CD4-positive, alpha-beta T cell treated with Interleukin-15 for 1 hour (primary cell): Measurements from ENCODE around the gene NUDT1.

Source experiments
- DNase-seq: peaks from one replicate; pipeline ENCODE4 v3.0.0-alpha.2; 2020

NUDT1 gene

DNA sequence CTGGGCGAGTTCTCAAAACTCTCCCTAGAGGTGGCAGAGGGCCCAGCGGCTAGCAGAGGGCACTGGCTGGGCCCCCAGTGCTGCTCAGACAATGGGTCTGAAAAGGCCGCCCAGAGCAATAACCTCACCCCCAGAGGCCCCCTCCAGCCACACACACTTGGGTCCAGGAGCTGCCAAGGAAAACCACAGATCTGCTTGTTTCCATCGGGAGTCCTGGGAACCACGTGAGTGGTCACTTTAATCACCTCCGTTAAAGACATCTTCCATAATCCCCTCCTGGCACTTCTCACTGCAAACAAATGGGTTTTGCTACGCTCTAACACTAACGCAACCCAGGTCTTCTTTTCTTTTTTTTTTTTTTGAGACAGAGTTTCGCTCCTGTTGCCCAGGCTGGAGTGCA is 30.0 kb downstream of the NUDT1 start:
- DNase-seq, result no peak

DNA sequence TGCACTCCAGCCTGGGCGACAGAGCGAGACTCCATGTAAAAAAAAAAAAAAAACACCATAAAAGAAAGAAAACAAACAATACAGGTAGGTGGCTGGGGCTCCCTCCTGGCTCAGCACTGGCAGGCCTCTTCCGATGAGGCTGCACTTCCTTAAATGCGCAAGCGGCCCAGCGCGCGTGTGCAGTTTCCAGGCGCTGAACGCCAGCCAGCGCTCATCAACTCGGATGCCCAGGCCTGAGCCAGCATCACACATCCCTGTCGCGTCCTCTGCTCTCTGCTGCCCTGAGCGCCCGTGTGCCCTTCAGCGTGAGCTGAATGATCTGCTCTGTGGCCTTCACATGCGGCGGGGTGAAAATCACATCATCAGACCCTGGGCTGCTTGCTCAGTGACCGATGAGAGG is 31.8 kb downstream of the NUDT1 start:
- no peak for DNase-seq

DNA sequence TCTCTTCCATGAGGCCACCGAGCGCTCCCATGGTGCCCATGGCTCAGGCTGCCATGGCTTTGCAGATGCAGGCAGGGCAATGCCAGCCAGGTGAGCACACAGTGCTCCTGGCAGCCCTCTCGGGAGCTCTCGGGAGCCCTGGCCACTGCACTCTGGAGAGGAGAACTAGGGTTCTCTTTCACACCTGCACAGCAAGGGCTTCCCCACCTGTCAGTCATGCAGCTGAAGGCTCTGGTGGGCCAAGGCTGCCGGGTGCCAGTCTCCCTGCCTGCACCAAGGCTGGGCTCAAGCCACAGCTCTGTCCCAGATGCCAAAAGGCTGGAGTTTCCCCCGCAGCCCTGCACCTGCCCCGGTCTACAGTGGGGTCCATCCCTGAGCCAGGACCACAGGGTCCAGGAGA is 32.6 kb downstream of the NUDT1 start:
- no peak for DNase-seq

DNA sequence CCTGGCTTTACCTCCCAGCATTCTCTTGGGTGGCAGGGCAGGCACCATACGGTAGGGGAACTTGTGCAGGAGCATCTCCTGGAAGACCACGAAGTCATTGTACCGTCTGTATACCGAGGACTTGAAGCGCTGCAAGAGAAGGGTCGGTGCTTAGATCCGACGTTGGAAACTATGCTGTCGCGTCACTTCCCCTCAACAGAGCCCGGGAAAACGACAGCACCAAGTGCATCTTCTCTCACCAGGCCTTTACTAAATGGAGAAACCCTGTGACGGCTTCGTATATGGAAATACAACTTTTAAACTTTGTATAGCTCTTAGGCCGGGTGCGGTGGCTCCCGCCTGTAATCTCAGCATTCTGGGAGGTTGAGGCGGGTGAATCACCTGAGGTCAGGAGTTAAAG is 33.1 kb downstream of the NUDT1 start:
- DNase-seq, result no peak

DNA sequence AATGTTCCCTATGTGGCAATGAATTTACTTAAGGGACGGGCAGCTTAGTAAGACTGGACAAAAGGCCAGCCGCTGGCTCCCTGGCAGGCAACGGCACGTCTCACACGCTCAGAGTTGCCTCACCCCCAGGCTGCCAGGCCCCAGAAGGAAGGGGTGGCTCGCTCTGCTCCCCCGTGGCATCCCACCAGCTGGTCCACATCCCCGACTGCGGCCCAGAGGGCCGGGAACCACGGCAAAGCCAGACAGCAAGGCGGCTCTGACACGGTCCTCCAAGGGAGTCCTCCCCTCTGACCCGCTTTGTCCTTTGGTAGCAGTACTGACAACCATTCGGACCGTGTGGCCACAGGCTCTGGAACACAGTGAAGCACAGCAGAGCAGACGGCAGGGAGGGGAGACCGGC is 34.1 kb downstream of the NUDT1 start:
- no peak for DNase-seq

DNA sequence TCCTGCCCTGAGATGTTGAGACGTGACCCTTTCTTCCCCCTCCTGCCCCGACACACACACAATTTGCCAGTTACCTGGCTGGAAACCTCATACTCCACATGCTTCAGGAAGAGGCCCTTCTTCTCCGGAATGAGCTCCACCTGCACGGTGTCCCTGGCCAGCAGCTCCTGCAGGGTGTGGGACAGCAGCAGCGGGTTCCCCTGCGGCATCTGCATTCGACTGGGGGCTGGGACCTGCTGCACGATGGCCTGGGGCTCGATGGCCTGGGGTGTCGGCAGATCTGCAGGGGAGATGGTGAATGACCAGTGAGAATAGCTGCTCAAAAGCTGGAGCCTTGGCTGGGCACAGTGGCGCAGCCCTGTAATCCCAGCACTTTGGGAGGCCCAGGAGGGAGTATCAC is 36.0 kb downstream of the NUDT1 start:
- DNase-seq, result no peak

DNA sequence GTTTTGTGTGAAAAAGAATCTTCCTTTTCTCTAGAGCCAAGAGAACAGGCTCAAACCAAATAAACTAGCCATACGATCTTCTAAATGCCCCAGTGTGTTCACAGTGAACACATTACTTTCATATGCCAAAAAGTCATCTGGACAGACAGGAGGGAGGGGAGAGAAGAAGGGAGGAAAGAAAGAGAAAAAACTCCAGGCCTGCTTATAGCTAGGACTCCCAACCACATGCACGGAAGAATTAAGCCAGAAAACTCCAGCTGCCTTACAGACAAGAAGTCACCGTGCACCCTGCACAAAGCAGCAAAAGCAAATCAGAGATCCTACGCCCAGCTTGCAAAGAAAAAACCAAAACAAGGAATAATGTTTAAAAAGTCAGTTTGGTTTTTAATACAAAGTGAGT is 37.9 kb downstream of the NUDT1 start:
- no peak for DNase-seq

DNA sequence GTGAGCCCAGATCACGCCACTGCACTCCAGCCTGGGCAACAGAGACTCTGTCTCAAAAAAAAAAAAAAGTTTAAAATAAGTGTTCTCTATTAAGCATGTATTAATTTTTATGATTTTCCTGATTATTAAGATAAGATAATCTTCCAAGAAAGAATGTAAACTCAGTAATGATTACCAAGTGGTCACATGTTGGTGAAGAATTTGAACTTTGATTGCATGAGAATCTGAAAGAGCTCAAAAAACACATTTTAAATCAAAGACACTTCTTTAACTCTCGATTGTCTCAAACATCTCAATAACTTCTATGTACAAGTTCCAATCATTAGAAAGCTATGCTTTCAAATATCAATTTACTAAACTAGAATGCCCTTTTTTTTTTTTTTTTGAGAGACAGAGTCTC is 38.4 kb downstream of the NUDT1 start:
- no peak for DNase-seq

DNA sequence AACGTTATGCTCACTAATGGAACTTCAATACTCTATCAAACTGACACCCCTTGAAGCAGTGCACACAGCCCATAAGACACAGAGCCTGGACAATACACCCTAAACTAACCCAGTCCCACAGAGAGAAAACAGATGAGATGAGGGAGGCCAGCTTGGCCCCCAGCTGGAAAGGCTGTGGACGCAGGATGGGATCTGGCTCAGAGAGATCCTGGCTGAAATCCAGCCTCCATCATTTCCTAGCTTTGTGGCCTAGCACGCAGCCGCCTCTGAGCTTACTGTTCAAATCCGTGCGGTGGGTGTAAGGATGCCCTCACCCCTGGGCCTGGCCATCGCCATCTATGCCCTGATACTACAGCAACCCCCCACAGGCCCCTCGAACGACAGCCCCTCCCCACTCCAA is 39.5 kb downstream of the NUDT1 start:
- no peak for DNase-seq

DNA sequence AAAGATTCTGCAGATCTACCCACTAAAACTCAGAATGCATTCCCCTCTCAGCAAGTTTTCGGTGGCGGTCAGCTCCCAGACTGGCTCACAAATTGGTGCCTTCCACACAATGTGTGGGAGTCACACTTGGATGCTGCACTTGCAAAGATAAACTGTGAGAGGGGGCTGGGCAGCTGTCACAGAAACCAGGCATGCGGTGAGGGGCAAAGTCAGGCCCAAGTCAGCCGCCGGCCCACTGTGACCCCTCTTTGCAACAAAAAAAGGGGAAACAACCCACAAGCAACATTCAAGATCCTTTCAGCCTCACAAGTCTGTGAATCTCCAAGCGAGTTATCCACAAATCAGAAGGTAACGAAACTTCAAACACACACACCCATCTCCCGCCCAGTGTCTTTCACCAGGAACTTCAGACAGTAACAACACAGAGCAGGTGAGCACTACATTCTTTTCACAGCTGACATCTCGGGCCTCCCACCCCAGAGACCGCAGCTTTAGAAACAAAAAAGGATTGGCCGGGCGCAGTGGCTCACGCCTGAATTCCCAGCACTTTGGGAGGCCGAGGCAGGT is 40.2 kb downstream of the NUDT1 start:
- DNase-seq, result no peak

DNA sequence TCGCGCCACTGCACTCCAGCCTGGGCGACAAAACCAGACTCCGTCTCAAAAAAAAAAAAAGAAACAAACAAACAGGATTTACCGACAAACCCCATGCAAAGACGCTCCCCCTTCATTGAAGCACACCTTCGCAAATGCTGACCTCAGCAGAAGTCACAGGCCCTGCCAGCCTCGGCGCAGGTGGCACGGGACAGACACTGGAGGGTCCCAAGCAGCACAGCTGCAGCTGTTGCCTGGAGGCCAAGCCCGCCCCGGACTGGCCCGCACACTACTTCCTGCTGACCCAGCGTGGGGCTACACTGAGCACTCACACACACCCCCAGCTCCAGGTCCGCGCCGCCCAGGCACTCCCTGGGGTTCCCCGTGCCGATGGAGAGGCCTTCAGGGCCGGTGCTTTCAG is 41.0 kb downstream of the NUDT1 start:
- DNase-seq, result no peak

DNA sequence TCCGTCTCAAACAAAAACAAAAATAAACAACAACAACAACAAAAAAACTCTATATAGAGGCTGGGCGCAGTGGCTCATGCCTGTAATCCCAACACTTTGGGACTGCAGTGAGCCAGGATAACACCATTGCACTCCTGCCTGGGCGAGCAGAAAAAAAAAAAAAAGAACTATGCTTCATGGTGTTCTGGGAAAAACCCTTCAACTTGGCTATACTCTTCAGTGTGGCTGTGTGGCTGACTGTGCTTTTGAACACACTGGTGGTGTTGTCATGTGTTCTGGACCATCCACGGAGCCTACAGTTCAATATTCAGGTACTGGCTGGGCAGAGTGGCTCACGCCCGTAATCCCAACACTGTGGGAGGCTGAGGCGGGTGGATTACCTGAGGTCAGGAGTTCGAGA is 45.7 kb downstream of the NUDT1 start:
- no peak for DNase-seq

DNA sequence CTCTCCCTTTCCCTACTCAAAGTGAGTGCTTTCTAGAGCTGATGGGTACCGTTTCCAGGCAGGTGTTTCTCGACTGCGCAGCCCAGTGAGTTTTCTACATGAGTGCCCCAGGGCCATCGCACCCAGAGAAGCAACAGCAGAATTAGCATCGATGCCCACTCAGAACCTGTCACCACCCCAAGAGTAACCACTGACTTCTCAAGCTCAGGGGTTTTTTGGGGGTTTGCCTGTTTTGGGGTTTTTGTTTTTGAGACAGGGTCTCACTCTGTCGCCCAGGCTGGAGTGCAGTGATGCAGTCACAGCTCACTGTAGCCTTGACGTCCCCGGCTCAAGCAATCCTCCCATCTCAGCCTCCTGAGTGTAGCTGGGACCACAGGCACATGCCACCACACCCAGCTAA is 46.5 kb downstream of the NUDT1 start:
- DNase-seq, result peak; percentile 18

DNA sequence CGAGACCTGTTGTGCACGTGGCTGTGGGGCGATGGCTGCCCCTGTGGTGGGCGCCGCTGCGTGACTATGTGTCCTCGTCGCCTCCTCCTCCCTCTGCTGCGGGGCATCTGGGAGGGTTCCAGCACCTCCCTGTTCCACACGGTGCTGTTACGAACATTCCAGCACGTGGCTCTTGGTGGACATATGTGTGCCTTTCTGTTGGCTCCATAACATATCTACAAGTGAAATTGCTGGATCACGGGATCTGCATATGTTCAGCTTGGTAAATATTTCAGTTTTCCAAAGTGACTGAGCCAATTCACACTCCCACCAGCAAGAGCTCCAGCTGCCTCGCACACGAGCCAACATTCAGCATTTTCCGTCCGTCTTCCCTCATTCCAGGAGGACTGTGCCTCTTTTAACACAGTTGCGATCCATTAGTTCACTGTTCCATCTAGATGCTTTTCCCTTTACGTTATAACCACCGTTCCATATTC is 47.1 kb downstream of the NUDT1 start:
- DNase-seq, result no peak

DNA sequence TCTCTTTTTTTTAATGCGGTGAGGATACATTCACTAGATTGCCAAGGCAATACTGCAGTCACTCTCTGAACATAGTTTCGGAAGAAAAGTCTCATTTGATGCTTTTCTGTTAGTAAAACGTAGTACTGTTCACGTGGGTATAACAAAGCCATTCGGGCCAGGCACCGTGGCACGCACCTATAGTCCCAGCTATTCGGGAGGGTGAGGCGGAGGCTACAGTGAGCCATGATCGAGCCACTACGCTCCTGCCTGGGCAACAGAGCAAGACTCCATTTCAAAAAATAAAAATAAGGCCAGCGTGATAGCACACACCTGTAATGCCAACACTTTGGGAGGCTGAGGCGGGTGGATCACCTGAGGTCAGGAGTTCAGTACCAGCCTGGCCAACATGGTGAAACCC is 47.6 kb downstream of the NUDT1 start:
- no peak for DNase-seq

DNA sequence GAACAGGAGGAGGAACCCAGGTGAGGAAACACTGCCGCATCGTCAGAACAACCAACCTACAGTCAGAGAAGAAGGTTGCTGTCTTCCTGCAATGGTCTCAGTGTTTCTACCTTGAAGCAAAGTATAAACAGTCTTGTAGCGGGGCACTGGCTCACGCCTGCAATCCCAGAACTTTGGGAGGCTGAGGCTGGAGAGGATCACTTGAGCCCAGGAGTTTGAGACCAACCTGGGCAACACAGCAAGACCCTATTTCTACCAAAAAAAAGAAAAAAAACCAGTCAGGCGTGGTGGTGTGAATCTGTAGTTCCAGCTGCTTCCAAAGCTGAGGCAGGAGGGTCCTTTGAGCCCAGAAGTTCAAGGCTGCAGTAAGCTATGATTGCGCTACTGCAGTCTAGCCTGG is 48.9 kb downstream of the NUDT1 start:
- DNase-seq, result no peak

DNA sequence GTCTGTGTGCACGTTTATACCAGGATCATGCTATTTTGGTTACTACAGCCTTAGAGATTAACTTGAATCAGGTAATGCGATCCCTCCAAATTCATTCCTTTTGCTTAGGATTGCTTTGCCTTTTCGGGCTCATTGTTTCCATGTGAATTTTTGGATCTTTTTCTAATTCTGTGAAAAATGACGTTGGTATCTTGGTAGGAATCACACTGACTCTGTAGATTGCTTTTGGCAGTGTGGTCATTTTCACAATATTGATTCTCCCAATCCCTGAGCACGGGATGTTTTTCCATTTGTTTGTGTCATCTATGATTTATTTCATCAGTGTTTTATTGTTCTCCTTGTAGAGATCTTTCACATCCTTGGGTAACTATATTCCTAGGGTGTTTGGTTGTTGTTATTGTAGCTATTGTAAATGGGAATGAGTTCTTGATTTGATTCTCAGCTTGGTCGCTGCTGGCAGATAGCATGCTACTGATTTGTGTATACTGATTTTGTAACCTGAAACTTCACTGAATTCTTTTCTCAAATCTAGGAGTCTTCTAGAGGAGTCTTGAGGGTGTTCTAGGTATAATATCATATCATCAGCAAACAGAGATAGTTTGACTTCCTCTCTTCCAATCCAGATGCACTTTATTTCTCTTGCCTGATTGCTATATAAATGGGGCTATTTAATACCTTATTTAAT is 54.1 kb downstream of the NUDT1 start:
- DNase-seq, result no peak

DNA sequence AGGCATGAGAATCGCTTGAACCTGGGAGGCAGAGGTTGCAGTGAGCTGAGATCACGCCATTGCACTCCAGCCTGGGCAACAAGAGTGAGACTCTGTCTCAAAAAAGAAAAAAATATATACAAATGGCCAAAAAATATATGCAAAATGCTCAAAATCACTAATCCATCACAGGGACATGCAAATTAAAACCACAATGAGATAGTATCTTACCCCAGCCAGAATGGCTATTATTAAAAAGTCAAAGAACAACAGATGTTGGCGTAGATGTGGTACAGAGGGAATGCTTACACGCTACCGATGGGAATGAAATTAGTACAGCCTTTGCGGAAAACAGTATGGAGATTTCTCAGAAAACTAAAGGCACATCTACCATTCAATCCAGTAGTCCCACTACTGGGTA is 54.8 kb downstream of the NUDT1 start:
- DNase-seq, result no peak

DNA sequence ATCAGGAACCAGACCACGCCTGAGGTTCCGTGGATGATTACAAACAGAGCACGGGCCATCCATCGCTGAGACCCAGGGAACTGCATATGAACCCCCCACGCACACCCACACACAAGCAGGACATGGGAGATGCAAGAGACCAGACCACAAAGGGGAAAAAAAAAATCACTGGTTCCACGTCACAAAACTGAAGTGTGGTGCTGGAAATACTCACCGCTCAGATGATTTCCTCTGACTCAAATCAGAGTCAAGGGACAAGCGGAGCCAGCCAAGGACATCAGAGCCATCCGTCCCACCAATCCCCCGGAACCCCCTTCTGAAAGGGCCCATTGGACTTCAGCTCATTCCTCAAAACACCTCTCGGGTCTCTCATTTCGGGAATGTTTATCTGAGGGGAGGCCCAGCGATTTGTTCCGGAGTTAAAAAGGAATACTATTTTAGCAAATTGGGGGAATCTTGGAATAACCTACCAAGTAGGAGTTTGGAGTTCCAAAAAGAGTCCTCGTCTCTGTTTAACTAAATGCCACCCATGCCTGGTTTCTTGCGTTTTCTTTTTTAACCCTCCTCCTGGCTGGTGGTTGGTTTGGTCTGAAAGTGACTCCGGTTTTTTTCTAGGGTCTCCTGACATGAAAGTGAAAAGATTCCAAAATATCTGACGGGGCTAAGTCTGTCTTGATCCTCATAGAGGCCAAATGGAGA is 57.3 kb downstream of the NUDT1 start:
- DNase-seq, result peak; percentile 33

DNA sequence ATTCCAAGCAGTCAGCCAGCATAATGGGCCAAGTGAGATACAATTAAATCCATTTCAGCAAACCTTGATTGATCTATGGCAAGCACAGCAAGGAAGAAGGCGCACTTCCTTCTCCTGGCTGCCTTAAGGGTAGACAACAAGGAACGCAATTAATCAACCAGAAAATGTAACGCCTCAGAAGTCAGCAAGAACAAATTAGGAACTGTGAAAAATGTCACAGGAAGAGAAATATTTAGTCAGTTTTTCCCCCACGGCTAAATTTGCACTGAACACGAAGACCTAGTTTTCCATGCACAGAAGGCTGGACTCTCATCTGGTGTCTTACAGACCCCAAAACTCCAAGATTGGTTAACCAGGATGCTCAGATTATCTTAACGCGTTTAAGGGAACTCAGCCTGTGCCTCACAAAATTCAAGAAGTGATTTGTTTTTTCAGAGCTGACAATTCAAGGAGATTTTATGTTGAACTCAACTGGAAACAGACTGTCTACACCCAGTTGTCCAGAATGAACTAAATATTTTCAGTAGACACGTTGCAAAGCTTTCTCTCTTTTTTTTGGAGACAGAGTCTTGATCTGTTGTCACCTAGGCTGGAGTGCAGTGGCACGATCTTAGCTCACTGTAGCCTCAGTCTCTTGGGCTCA is 58.0 kb downstream of the NUDT1 start:
- no peak for DNase-seq
